CD4-positive, alpha-beta T cell (primary cell): ENCODE results near the gene FAM13C. TPM values are rescaled to one million over a fixed set of nuclear protein-coding genes. Genes with fewer than 3 reads are reported as not detected.

Experiments
- ATAC-seq: fragments of 200-7000 bp; cut with Tn5 transposase; one replicate; pipeline ENCODE4 v1.10.0; 2022; ENCODE audit warnings: mild to moderate bottlenecking; ENCODE audit not compliant: poor library complexity
- CTCF ChIA-PET: fragments of 350-600 bp; sonication (Branson Sonifier 250); formaldehyde crosslinking; loops from one replicate; lab custom pipeline; 2021; ENCODE audit warnings: antibody characterized with exemption, inconsistent platforms; lab: Charles Lee
- POLR2A ChIA-PET: fragments of 350-600 bp; sonication (Branson Sonifier 250); formaldehyde crosslinking; loops from one replicate; lab custom pipeline; 2021; ENCODE audit warnings: antibody characterized with exemption, inconsistent platforms; lab: Charles Lee
- DNase-seq, 14 experiments: peaks; one replicate each; pipeline ENCODE4 v3.0.0-alpha.2; 2013 to 2020; ENCODE audit warnings: mixed read lengths in 2 of 14
- H3K27ac ChIP-seq, 2 donors: one replicate each; pipeline versions ENCODE4 v1.5.1 to v1.7.0; 2013; ENCODE audit warnings: low read length in 2 of 2, low read depth in 1 of 2, mild to moderate bottlenecking in 1 of 2
- H3K27me3 ChIP-seq, 2 experiments: 1 replicate in 1 of 2; 2 replicates in 1 of 2; pipeline versions ENCODE4 v1.6.1 to v1.7.0; 2013; ENCODE audit warnings: low read length in 2 of 2, control low read depth in 1 of 2, mild to moderate bottlenecking in 1 of 2, moderate library complexity in 1 of 2; ENCODE audit not compliant: insufficient read depth in 2 of 2, control insufficient read depth in 1 of 2
- H3K36me3 ChIP-seq: one replicate; pipeline ENCODE4 v1.6.1; 2013; ENCODE audit warnings: low read length, control low read depth; ENCODE audit not compliant: insufficient read depth
- H3K4me1 ChIP-seq: one replicate; pipeline ENCODE4 v1.6.1; 2013; ENCODE audit warnings: low read length, control low read depth; ENCODE audit not compliant: insufficient read depth
- H3K4me3 ChIP-seq: one replicate; pipeline ENCODE4 v1.5.1; 2013; ENCODE audit warnings: mild to moderate bottlenecking, low read length, moderate library complexity
- H3K9me3 ChIP-seq, 2 experiments: 1 replicate in 1 of 2; 2 replicates in 1 of 2; pipeline versions ENCODE4 v1.6.1 to v1.7.0; 2013; ENCODE audit warnings: low read length in 2 of 2, mild to moderate bottlenecking in 2 of 2, control low read depth in 1 of 2, moderate library complexity in 1 of 2; ENCODE audit not compliant: control insufficient read depth in 1 of 2, insufficient read depth in 1 of 2
- H3K27ac Mint-ChIP-seq: one replicate; pipeline ENCODE4 v1.8.0; 2020; ENCODE audit warnings: mixed read lengths
- H3K27me3 Mint-ChIP-seq: one replicate; pipeline ENCODE4 v1.8.0; 2021; ENCODE audit warnings: mixed read lengths
- H3K36me3 Mint-ChIP-seq: one replicate; pipeline ENCODE4 v1.8.0; 2021; ENCODE audit warnings: low read depth, mixed read lengths
- H3K4me1 Mint-ChIP-seq: one replicate; pipeline ENCODE4 v1.8.0; 2021; ENCODE audit warnings: low read depth, mixed read lengths
- H3K4me3 Mint-ChIP-seq: one replicate; pipeline ENCODE4 v1.8.0; 2020; ENCODE audit warnings: mild to moderate bottlenecking, mixed read lengths
- H3K9me3 Mint-ChIP-seq: one replicate; pipeline ENCODE4 v1.8.0; 2020; ENCODE audit warnings: mixed read lengths
- intact Hi-C, 2 experiments: fragments of 100-400 bp; cut with DNase I in 1 of 2; cut with micrococcal nuclease in 1 of 2; formaldehyde crosslinking; loops; one replicate each; pipeline versions ENCODE4 v1.15.1 to v1.9.0; 2023 to 2025; cut with DNase I, micrococcal nuclease
- total RNA-seq, 174 experiments: library from RNA in 2 of 174; stranded (reverse) in 2 of 174; gene quantifications; one replicate each; pipeline ENCODE4 v1.2.3 and lab custom pipeline; 2021 to 2026
- TF ChIP-seq, protein P1 (sequence below): fragments of 200-600 bp; IDR thresholded peaks from one replicate; pipeline ENCODE4 v1.8.0; 2022; ENCODE audit warnings: antibody characterized with exemption, mild to moderate bottlenecking

Gene FAM13C
- total RNA-seq, 2 experiments from 2014 or later, result not detected

DNA sequence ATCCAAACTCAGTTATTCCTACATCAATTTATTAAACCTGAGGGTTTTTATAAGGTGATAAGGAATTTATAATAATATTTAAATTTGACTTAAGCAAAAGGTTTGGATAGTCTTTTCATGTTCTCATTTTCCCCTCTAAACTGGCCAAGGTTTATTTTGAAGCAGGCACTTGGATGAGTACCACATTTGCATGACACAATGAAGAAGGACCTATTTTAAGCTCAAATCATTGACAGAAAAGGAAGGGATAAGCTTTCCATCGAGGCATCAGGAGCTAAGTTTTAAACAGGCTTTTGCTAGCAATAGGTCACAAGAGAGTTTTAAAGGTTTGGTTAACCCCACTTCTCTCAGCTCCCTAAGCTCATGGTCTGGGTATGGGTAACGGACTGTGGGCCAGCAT is 28.7 kb upstream of the FAM13C start:
- H3K27ac Mint-ChIP-seq, result no peak overlapping the region
- H3K4me3 ChIP-seq, result no peak overlapping the region
- ChIA-PET CTCF (no interaction called here), POLR2A (interaction anchor here (0.5 kb wide), 1 partner anchor 185 kb away, joined by 3 read pairs; no protein-coding TSS in a partner anchor)
- H3K27ac ChIP-seq, result no peak overlapping the region
- H3K36me3 ChIP-seq, result no peaks in the 10 kb centered on the region
- DNase-seq (no peak), ATAC-seq (no peak)
- TF ChIP-seq, protein P1, sequence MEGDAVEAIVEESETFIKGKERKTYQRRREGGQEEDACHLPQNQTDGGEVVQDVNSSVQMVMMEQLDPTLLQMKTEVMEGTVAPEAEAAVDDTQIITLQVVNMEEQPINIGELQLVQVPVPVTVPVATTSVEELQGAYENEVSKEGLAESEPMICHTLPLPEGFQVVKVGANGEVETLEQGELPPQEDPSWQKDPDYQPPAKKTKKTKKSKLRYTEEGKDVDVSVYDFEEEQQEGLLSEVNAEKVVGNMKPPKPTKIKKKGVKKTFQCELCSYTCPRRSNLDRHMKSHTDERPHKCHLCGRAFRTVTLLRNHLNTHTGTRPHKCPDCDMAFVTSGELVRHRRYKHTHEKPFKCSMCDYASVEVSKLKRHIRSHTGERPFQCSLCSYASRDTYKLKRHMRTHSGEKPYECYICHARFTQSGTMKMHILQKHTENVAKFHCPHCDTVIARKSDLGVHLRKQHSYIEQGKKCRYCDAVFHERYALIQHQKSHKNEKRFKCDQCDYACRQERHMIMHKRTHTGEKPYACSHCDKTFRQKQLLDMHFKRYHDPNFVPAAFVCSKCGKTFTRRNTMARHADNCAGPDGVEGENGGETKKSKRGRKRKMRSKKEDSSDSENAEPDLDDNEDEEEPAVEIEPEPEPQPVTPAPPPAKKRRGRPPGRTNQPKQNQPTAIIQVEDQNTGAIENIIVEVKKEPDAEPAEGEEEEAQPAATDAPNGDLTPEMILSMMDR, result no peak
- H3K27me3 ChIP-seq, result no peaks in the 10 kb centered on the region
- no peaks in the 10 kb centered on the region for H3K4me1 Mint-ChIP-seq
- intact Hi-C loops, result no loop called here
- H3K4me1 ChIP-seq, result no peaks in the 10 kb centered on the region
- H3K9me3 Mint-ChIP-seq, result no peaks in the 10 kb centered on the region
- no peaks in the 10 kb centered on the region for H3K9me3 ChIP-seq
- no peak overlapping the region for H3K4me3 Mint-ChIP-seq
- no peaks in the 10 kb centered on the region for H3K36me3 Mint-ChIP-seq
- no peaks in the 10 kb centered on the region for H3K27me3 Mint-ChIP-seq

DNA sequence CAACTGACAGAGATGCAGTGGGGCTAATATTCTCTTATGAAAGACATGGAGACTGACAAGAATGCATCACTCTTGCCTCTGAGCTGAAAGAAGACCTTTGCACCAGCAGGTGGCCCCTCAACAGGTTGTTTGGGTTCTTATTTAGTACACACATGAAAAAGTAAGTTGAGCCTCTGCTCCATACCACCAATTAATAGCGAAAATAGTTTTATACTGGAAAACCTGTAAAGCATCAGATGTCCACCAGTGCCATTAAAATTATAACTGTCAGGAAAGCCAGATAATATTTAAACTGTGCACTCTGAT is 26.3 kb upstream of the FAM13C start:
- Histone ChIP-seq H3K9me3 (no peaks in the 10 kb centered on the region), H3K36me3 (no peaks in the 10 kb centered on the region), H3K27ac (no peak overlapping the region), H3K27me3 (no peaks in the 10 kb centered on the region), H3K4me3 (no peak overlapping the region), H3K4me1 (no peaks in the 10 kb centered on the region)
- CTCF ChIA-PET, result no interaction called here
- Mint-ChIP-seq H3K27ac (no peak overlapping the region), H3K4me3 (no peak overlapping the region), H3K27me3 (no peaks in the 10 kb centered on the region), H3K4me1 (no peaks in the 10 kb centered on the region), H3K9me3 (no peaks in the 10 kb centered on the region), H3K36me3 (no peaks in the 10 kb centered on the region)
- TF ChIP-seq, protein P1, result no peak
- ATAC-seq (no peak), DNase-seq (no peak)
- intact Hi-C loops, result no loop called here
- POLR2A ChIA-PET, result no interaction called here

DNA sequence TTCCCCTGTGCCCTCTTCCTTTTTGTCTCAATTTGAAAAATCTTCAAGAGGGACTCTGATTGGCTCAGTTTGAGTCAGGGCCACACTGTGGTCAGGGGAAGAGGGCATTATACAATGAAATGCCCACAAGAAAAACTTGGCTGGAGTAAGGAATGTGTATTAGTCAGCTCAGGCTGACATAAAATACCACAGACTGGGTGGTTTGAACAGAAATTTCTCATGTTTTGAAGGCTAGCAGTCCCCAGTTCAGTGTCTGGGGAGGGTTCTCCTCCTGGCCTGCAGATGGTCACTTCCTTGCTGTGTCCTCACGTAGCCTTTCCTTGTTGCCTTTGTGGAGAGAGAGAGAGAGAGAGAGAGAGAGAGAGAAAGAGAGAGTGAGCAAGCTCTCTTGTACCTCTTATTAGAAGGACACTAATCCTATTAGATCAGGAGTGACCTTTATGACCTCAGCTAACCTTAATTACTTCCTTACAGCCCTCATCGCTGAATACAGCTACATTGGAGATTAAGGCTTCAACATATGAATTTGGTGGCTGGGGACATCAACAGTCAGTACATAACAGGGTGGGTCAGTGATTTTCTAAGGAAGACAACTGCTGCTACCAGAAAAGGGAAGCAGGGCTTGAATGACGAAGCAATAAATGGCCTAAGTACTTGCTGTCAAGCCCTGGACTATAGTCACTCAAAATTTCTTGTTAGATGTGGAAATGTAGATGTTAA is 25.8 kb upstream of the FAM13C start:
- TF ChIP-seq, protein P1, result no peak
- H3K36me3 ChIP-seq, result no peaks in the 10 kb centered on the region
- H3K4me3 Mint-ChIP-seq, result no peak overlapping the region
- no peaks in the 10 kb centered on the region for H3K36me3 Mint-ChIP-seq
- no peaks in the 10 kb centered on the region for H3K27me3 Mint-ChIP-seq
- no peaks in the 10 kb centered on the region for H3K9me3 ChIP-seq
- H3K27ac Mint-ChIP-seq, result no peak overlapping the region
- H3K9me3 Mint-ChIP-seq, result no peaks in the 10 kb centered on the region
- no peaks in the 10 kb centered on the region for H3K27me3 ChIP-seq
- no peak for ATAC-seq
- intact Hi-C loops, result no loop called here
- ChIA-PET CTCF (no interaction called here), POLR2A (no interaction called here)
- H3K4me1 Mint-ChIP-seq, result no peaks in the 10 kb centered on the region
- no peak overlapping the region for H3K27ac ChIP-seq
- no peaks in the 10 kb centered on the region for H3K4me1 ChIP-seq
- no peak overlapping the region for H3K4me3 ChIP-seq
- no peak for DNase-seq
